ENCODE measurements around the gene ADAMTS6. TPM values are rescaled to one million over a fixed set of nuclear protein-coding genes. Genes with fewer than 3 reads are reported as not detected.

Gene ADAMTS6
- polyA plus RNA-seq, 3 donors, result 0.01 TPM; not detected in 2

GRCh38 chr5:65474130-65474711, 7.5 kb downstream of the ADAMTS6 start:
- no peaks in the 10 kb centered on the region for H3K36me3 Mint-ChIP-seq
- Histone ChIP-seq H3K36me3 (replicated peaks in 1 of 2; ENCODE audit: control insufficient read depth in 1 of 2, insufficient read depth in 2 of 2, low read length in 2 of 2) (no peaks in the 10 kb centered on the region), H3K4me2 (replicated peaks; ENCODE audit: extremely low read depth, low read length, poor library complexity, severe bottlenecking) (no peak overlapping the region), H3K79me2 (ENCODE audit: insufficient read depth, low read length) (no peaks in the 10 kb centered on the region), H3K27ac (ENCODE audit: low read depth in 1 of 2, low read length in 2 of 2) (no peak overlapping the region), H3K9ac (ENCODE audit: insufficient read depth, low read length, poor library complexity, severe bottlenecking) (no peak overlapping the region), H3K27me3 (ENCODE audit: control insufficient read depth in 2 of 2, insufficient read depth in 2 of 2, low read length in 2 of 2) (no peaks in the 10 kb centered on the region), H2AFZ (ENCODE audit: insufficient read depth, low read depth, low read length, poor library complexity, severe bottlenecking) (no peak overlapping the region), H3K4me3 (replicated peaks in 1 of 3; ENCODE audit: low read depth in 2 of 3, low read length in 3 of 3) (no peak overlapping the region), H3K9me3 (replicated peaks in 1 of 2; ENCODE audit: control insufficient read depth in 1 of 2, insufficient read depth in 1 of 2, low read length in 2 of 2) (no peaks in the 10 kb centered on the region), H4K20me1 (ENCODE audit: insufficient read depth, low read length) (no peaks in the 10 kb centered on the region), H3K4me1 (ENCODE audit: control insufficient read depth in 1 of 2, insufficient read depth in 2 of 2, low read length in 2 of 2) (no peaks in the 10 kb centered on the region)
- no peaks in the 10 kb centered on the region for H3K9me3 Mint-ChIP-seq
- peaks cover 2 to 3% (median 2%) of the 10 kb centered on the region in 3 donors for H3K27me3 Mint-ChIP-seq (ENCODE audit: low read depth in 3 of 3)
- no peak overlapping the region for H3K27ac Mint-ChIP-seq
- TF ChIP-seq CTCF (IDR thresholded peaks at IDR 0.05), result no peak
- H3K4me3 Mint-ChIP-seq, result no peak overlapping the region
- H3K4me1 Mint-ChIP-seq, result no peaks in the 10 kb centered on the region
- DNase-seq, result no peak
- no CpG with 5 or more reads among the region's 3 CpGs for WGBS (ENCODE audit: insufficient coverage)
- intact Hi-C loops (cut with micrococcal nuclease), result no loop called here

- H3K27ac Mint-ChIP-seq, result no peak overlapping the region
- 100% methylated on average over 2 of the region's 3 CpGs for WGBS (ENCODE audit: insufficient coverage)
- Histone ChIP-seq H2AFZ (ENCODE audit: insufficient read depth, low read depth, low read length, poor library complexity, severe bottlenecking) (no peak overlapping the region), H3K9me3 (replicated peaks in 1 of 2; ENCODE audit: control insufficient read depth in 1 of 2, insufficient read depth in 1 of 2, low read length in 2 of 2) (no peaks in the 10 kb centered on the region), H3K4me3 (replicated peaks in 1 of 3; ENCODE audit: low read depth in 2 of 3, low read length in 3 of 3) (no peak overlapping the region), H3K27ac (ENCODE audit: low read depth in 1 of 2, low read length in 2 of 2) (no peak overlapping the region), H4K20me1 (ENCODE audit: insufficient read depth, low read length) (no peaks in the 10 kb centered on the region), H3K9ac (ENCODE audit: insufficient read depth, low read length, poor library complexity, severe bottlenecking) (no peak overlapping the region), H3K4me1 (ENCODE audit: control insufficient read depth in 1 of 2, insufficient read depth in 2 of 2, low read length in 2 of 2) (no peaks in the 10 kb centered on the region), H3K27me3 (ENCODE audit: control insufficient read depth in 2 of 2, insufficient read depth in 2 of 2, low read length in 2 of 2) (no peaks in the 10 kb centered on the region), H3K79me2 (ENCODE audit: insufficient read depth, low read length) (no peaks in the 10 kb centered on the region), H3K4me2 (replicated peaks; ENCODE audit: extremely low read depth, low read length, poor library complexity, severe bottlenecking) (no peak overlapping the region), H3K36me3 (replicated peaks in 1 of 2; ENCODE audit: control insufficient read depth in 1 of 2, insufficient read depth in 2 of 2, low read length in 2 of 2) (no peaks in the 10 kb centered on the region)
- H3K9me3 Mint-ChIP-seq, result peaks cover 0 to 2% (median 0%) of the 10 kb centered on the region in 7 donors
- no peak overlapping the region for H3K4me3 Mint-ChIP-seq
- H3K4me1 Mint-ChIP-seq, result no peaks in the 10 kb centered on the region
- peaks cover 0 to 2% (median 0%) of the 10 kb centered on the region in 3 donors for H3K27me3 Mint-ChIP-seq (ENCODE audit: low read depth in 3 of 3)
- H3K36me3 Mint-ChIP-seq, result no peaks in the 10 kb centered on the region
- intact Hi-C loops (cut with micrococcal nuclease), result no loop called here
- DNase-seq, result no peak
- no peak for TF ChIP-seq CTCF (IDR thresholded peaks at IDR 0.05)
Observed at GRCh38 chr5:65468633-65469032, 13.1 kb downstream of the ADAMTS6 start.

Data from CD14-positive monocyte (primary cell).